IMR-90 (cell line): ENCODE measurements around the gene DOCK1. TPM values are rescaled to one million over a fixed set of nuclear protein-coding genes. Genes with fewer than 3 reads are reported as not detected.

Experiments used
- ATAC-seq: fragments of 200-7000 bp; cut with Tn5 transposase; 2 replicates; pipeline ENCODE4 v1.9.1; 2020; ENCODE audit warnings: low read depth, mild to moderate bottlenecking, moderate library complexity
- BruUV-seq: library from RNA; stranded (reverse); fragments of 400-500 nt; replicated peaks from 2 replicates; lab custom pipeline; 2021; lab: Mats Ljungman, UMichigan
- CTCF ChIA-PET: fragments of 300-600 bp; formaldehyde crosslinking; extraction: SDS; loops from one replicate; lab custom pipeline; 2021; ENCODE audit warnings: antibody characterized with exemption; lab: Yijun Ruan, JAX
- POLR2A ChIA-PET: fragments of 300-600 bp; sonication (Branson Sonifier 250); formaldehyde crosslinking; loops from one replicate; lab custom pipeline; 2022; ENCODE audit warnings: antibody characterized with exemption; ENCODE audit not compliant: unreplicated experiment; lab: Charles Lee
- DNase-seq: peaks from one replicate; pipeline ENCODE4 v3.0.0; 2013
- H2AFZ ChIP-seq: replicated peaks from 2 replicates; pipeline ENCODE3; 2013; ENCODE audit warnings: low read length, mild to moderate bottlenecking; ENCODE audit not compliant: poor library complexity
- H2AK5ac ChIP-seq: 2 replicates; pipeline ENCODE4 v1.6.1; 2013; ENCODE audit warnings: low read depth, low read length, inconsistent platforms
- H2AK9ac ChIP-seq: replicated peaks from 2 replicates; pipeline ENCODE3; 2013; ENCODE audit warnings: mild to moderate bottlenecking, low read depth, low read length, moderate library complexity; ENCODE audit not compliant: poor library complexity
- H2BK120ac ChIP-seq: 2 replicates; pipeline ENCODE4 v1.6.1; 2013; ENCODE audit warnings: low read depth, low read length, inconsistent platforms
- H2BK15ac ChIP-seq: 3 replicates; pipeline ENCODE4 v1.6.1; 2013; ENCODE audit warnings: low read depth, low read length, inconsistent platforms
- H2BK20ac ChIP-seq: 2 replicates; pipeline ENCODE4 v1.6.1; 2013; ENCODE audit warnings: low read depth, mild to moderate bottlenecking, inconsistent platforms, low read length, moderate library complexity
- H2BK5ac ChIP-seq: 2 replicates; pipeline ENCODE4 v1.6.1; 2013; ENCODE audit warnings: mild to moderate bottlenecking, low read depth, low read length, inconsistent platforms; ENCODE audit not compliant: poor library complexity, severe bottlenecking
- H3K14ac ChIP-seq: replicated peaks from 2 replicates; pipeline ENCODE4 v1.6.1; 2013; ENCODE audit warnings: low read depth, low read length, inconsistent platforms
- H3K18ac ChIP-seq: 2 replicates; pipeline ENCODE4 v1.6.1; 2013; ENCODE audit warnings: low read depth, low read length, control low read depth
- H3K23ac ChIP-seq: 2 replicates; pipeline ENCODE4 v1.6.1; 2013; ENCODE audit warnings: low read depth, low read length, inconsistent platforms
- H3K27ac ChIP-seq: 2 replicates; pipeline ENCODE4 v1.5.1; 2013; ENCODE audit warnings: mild to moderate bottlenecking, control low read depth, low read length; ENCODE audit not compliant: insufficient read depth
- H3K27me3 ChIP-seq: 2 replicates; pipeline ENCODE4 v1.6.1; 2013; ENCODE audit warnings: low read length; ENCODE audit not compliant: control insufficient read depth, insufficient read depth
- H3K36me3 ChIP-seq: 2 replicates; pipeline ENCODE4 v1.6.1; 2013; ENCODE audit warnings: low read length, mixed read lengths; ENCODE audit not compliant: control insufficient read depth, insufficient read depth
- H3K4ac ChIP-seq: 2 replicates; pipeline ENCODE4 v1.6.1; 2013; ENCODE audit warnings: low read depth, low read length, inconsistent platforms
- H3K4me1 ChIP-seq: 2 replicates; pipeline ENCODE4 v1.6.1; 2013; ENCODE audit warnings: low read length, mixed read lengths; ENCODE audit not compliant: control insufficient read depth, insufficient read depth
- H3K4me2 ChIP-seq: 2 replicates; pipeline ENCODE4 v1.6.1; 2013; ENCODE audit warnings: low read depth, mild to moderate bottlenecking, control low read depth, low read length, moderate library complexity
- H3K4me3 ChIP-seq: 2 replicates; pipeline ENCODE4 v1.5.1; 2013; ENCODE audit warnings: low read depth, mild to moderate bottlenecking, control low read depth, low read length, moderate library complexity; ENCODE audit not compliant: insufficient read depth
- H3K56ac ChIP-seq: 2 replicates; pipeline ENCODE4 v1.6.1; 2013; ENCODE audit warnings: low read length, inconsistent platforms; ENCODE audit not compliant: insufficient read depth; ENCODE audit errors: extremely low read depth
- H3K79me1 ChIP-seq, 2 experiments: 2 replicates each; pipeline ENCODE4 v1.6.1; 2013; ENCODE audit warnings: low read length in 2 of 2, inconsistent platforms in 1 of 2, low read depth in 1 of 2
- H3K9ac ChIP-seq: 2 replicates; pipeline ENCODE4 v1.6.1; 2013; ENCODE audit warnings: low read depth, low read length, control low read depth
- H3K9me1 ChIP-seq: 2 replicates; pipeline ENCODE4 v1.6.1; 2013; ENCODE audit warnings: low read length, inconsistent platforms; ENCODE audit not compliant: insufficient read depth
- H3K9me3 ChIP-seq: 2 replicates; pipeline ENCODE4 v1.6.1; 2013; ENCODE audit warnings: low read length; ENCODE audit not compliant: control insufficient read depth, insufficient read depth
- H4K20me1 ChIP-seq: 2 replicates; pipeline ENCODE4 v1.6.1; 2013; ENCODE audit warnings: low read length, inconsistent platforms; ENCODE audit not compliant: insufficient read depth
- H4K5ac ChIP-seq: 2 replicates; pipeline ENCODE4 v1.6.1; 2013; ENCODE audit warnings: mild to moderate bottlenecking, low read depth, low read length, control low read depth
- H4K8ac ChIP-seq, 2 experiments: 2 replicates each; pipeline ENCODE4 v1.6.1; 2013; ENCODE audit warnings: low read depth in 2 of 2, low read length in 2 of 2, control low read depth in 1 of 2, inconsistent platforms in 1 of 2
- H4K91ac ChIP-seq: 2 replicates; pipeline ENCODE4 v1.6.1; 2013; ENCODE audit warnings: low read depth, low read length, inconsistent platforms; ENCODE audit not compliant: insufficient read depth
- MXI1 ChIP-seq: IDR thresholded peaks from 2 replicates; pipeline ENCODE4 v1.6.1; 2012; ENCODE audit warnings: low read depth, mild to moderate bottlenecking, low read length, moderate library complexity, borderline replicate concordance
- WGBS, 2 experiments: methylation state at CpG; one replicate each; pipeline versions ENCODE4 v1.1.5 to v1.1.7; 2013; ENCODE audit warnings: missing lambda C conversion rate in 2 of 2; ENCODE audit not compliant: insufficient read length in 1 of 2; ENCODE audit errors: extremely low coverage in 2 of 2; 5-methylcytosine and 5-hydroxymethylcytosine counted together
- dilution Hi-C: fragments of 300-500 bp; cut with HindIII; formaldehyde crosslinking; loops from one replicate; pipeline ENCODE4 v1.14.3; 2018; ENCODE audit warnings: low sequenced_read_pairs; ENCODE audit not compliant: unreplicated experiment
- in situ Hi-C: fragments of 300-500 bp; cut with MboI; formaldehyde crosslinking; loops from 3 replicates; pipeline ENCODE4 v1.14.3; 2019; ENCODE audit warnings: low sequenced_read_pairs, inconsistent platforms, mixed read lengths
- intact Hi-C: fragments of 100-400 bp; cut with micrococcal nuclease; formaldehyde crosslinking; loops from 2 replicates; pipeline ENCODE4 v1.10.0; 2022
- polyA plus RNA-seq, 3 experiments: library from polyadenylated mRNA; depleted of rRNA; stranded (reverse); fragments of >200 nt; gene quantifications; 2 replicates each; pipeline ENCODE4 v1.2.3, GENCODE V29; 2012; ENCODE audit warnings: low replicate concordance in 1 of 3
- total RNA-seq: library from RNA; depleted of rRNA; stranded (reverse); fragments of >200 nt; gene quantifications from 2 replicates; pipeline ENCODE4 v1.2.3, GENCODE V29; 2012
- TF ChIP-seq, protein P1 (sequence below): conservative IDR thresholded peaks from 2 replicates; pipeline ENCODE4 v1.5.1; 2012; ENCODE audit warnings: mild to moderate bottlenecking, low read depth, low read length, improper control_type of control experiment

DOCK1 gene
- total and polyA plus RNA-seq, 2 of the 4 experiments (the other 2 are of a cell fraction): 28.2 to 71.0 TPM

DNA sequence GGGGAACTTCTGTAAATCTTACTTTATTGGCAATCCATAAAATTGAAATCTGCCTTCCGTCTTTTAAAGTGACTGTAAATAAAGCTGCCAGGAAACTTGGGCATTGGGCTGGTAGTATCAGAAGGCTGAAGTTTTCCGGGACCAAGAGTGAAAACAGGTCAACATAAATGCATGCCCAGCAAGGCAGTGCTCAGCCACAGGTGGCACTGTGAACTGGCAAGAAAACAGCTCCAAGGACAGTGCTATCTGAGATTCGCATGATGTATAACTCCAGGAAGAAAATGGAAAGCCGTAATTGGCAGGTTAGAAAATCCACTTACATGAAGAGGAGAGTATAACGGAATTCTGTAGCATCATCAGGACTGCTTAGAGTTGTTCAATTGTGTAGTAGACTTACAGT lies 293.1 kb downstream of the DOCK1 start:
- Histone ChIP-seq H3K9me1 (peaks cover 7% of the 10 kb centered on the region), H4K8ac (no peak overlapping the region), H3K23ac (no peak overlapping the region), H2BK15ac (no peak overlapping the region), H2AFZ (no peak overlapping the region), H2BK120ac (no peak overlapping the region), H2AK9ac (no peak overlapping the region), H4K20me1 (peaks cover 42% of the 10 kb centered on the region), H2BK5ac (no peak overlapping the region), H3K9ac (no peak overlapping the region), H4K5ac (no peak overlapping the region), H3K14ac (no peak overlapping the region), H4K91ac (no peak overlapping the region), H3K27me3 (no peaks in the 10 kb centered on the region; the same call in 1 of the 2 replicates), H3K79me1 (peaks cover 0 to 22% of the 10 kb centered on the region in 2 experiments; a peak in 2 of 4 replicates), H2BK20ac (no peak overlapping the region), H3K4ac (no peak overlapping the region), H3K18ac (no peak overlapping the region), H3K4me1 (peaks cover 6% of the 10 kb centered on the region; the same call in 1 of the 2 replicates), H2AK5ac (no peak overlapping the region), H3K4me3 (no peak overlapping the region), H3K4me2 (no peak overlapping the region), H3K27ac (no peak overlapping the region), H3K56ac (no peak overlapping the region), H3K9me3 (no peaks in the 10 kb centered on the region), H3K36me3 (peaks cover 6% of the 10 kb centered on the region)
- in situ Hi-C loops (no loop called here), dilution Hi-C loops (no loop called here), intact Hi-C loops (loop anchor here (5.0 to 10.0 kb wide), 2 partner anchors 226 to 654 kb away; no protein-coding TSS in a partner anchor)
- no TSS peak for BruUV-seq
- CTCF ChIA-PET: interaction anchor here (1.0 to 1.6 kb wide), 3 partner anchors 9 to 30 kb away, joined by 4 to 12 read pairs (median 4); no protein-coding TSS in a partner anchor
- 100% methylated on average over 1 of the region's 5 CpGs; no CpG with 5 or more reads in 1 of the 2 experiments for WGBS, 2 experiments
- POLR2A ChIA-PET: no interaction called here
- no peak for TF ChIP-seq MXI1
- TF ChIP-seq, protein P1, sequence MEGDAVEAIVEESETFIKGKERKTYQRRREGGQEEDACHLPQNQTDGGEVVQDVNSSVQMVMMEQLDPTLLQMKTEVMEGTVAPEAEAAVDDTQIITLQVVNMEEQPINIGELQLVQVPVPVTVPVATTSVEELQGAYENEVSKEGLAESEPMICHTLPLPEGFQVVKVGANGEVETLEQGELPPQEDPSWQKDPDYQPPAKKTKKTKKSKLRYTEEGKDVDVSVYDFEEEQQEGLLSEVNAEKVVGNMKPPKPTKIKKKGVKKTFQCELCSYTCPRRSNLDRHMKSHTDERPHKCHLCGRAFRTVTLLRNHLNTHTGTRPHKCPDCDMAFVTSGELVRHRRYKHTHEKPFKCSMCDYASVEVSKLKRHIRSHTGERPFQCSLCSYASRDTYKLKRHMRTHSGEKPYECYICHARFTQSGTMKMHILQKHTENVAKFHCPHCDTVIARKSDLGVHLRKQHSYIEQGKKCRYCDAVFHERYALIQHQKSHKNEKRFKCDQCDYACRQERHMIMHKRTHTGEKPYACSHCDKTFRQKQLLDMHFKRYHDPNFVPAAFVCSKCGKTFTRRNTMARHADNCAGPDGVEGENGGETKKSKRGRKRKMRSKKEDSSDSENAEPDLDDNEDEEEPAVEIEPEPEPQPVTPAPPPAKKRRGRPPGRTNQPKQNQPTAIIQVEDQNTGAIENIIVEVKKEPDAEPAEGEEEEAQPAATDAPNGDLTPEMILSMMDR: 0 out of 2 replicates have a peak, but pooled peaks have one; percentile 8
- ATAC-seq (no peak), DNase-seq (no peak)
